ENCODE results near the gene RSAD2. TPM values are rescaled to one million over a fixed set of nuclear protein-coding genes. Genes with fewer than 3 reads are reported as not detected.

RSAD2 gene
- total RNA-seq, 1 experiment from 2014 or later: not detected

GRCh38 chr2:6916736-6917070, 39.1 kb downstream of the RSAD2 start:
- Histone ChIP-seq H3F3A (ENCODE audit: insufficient read depth, low read depth) (no peaks in the 10 kb centered on the region), H3K4me3 (no peak overlapping the region), H3K79me2 (ENCODE audit: low read depth) (no peaks in the 10 kb centered on the region), H2AFZ (no peak overlapping the region), H3K9me2 (ENCODE audit: insufficient read depth) (no peaks in the 10 kb centered on the region), H3K4me2 (peak overlapping the region; percentile 46; the same call in 1 of the 2 replicates), H3K36me3 (ENCODE audit: low read depth) (no peaks in the 10 kb centered on the region), H4K20me1 (ENCODE audit: insufficient read depth) (no peaks in the 10 kb centered on the region), H3K27me3 (ENCODE audit: insufficient read depth, low read depth) (no peaks in the 10 kb centered on the region), H3K9me3 (ENCODE audit: insufficient read depth, low read depth) (no peaks in the 10 kb centered on the region), H3K27ac (no peak overlapping the region), H3K4me1 (replicated peaks; ENCODE audit: insufficient read depth) (no peaks in the 10 kb centered on the region)
- intact Hi-C loops (cut with micrococcal nuclease; ENCODE audit: unreplicated experiment): no loop called here
- CTCF ChIA-PET: no interaction called here
- POLR2A ChIA-PET (ENCODE audit: unreplicated experiment): no interaction called here
- no peak for DNase-seq
- no TSS peak for BruUV-seq (replicated peaks)
- TF ChIP-seq CTCF (conservative IDR thresholded peaks at IDR 0.05): no peak; the same call in 1 of the 2 replicates
- TF ChIP-seq EZH2 (IDR thresholded peaks at IDR 0.05; ENCODE audit: low read depth): no peak

- POLR2A ChIA-PET (ENCODE audit: unreplicated experiment): no interaction called here
- intact Hi-C loops (cut with micrococcal nuclease; ENCODE audit: unreplicated experiment): no loop called here
- Histone ChIP-seq H3K4me1 (replicated peaks; ENCODE audit: insufficient read depth) (no peaks in the 10 kb centered on the region), H4K20me1 (ENCODE audit: insufficient read depth) (no peaks in the 10 kb centered on the region), H3K36me3 (ENCODE audit: low read depth) (no peaks in the 10 kb centered on the region), H3F3A (ENCODE audit: insufficient read depth, low read depth) (no peaks in the 10 kb centered on the region), H3K9me2 (ENCODE audit: insufficient read depth) (no peaks in the 10 kb centered on the region), H3K27ac (no peak within 1 kb of the TSS), H3K4me3 (peak within 1 kb of the TSS; percentile 50), H2AFZ (peak within 1 kb of the TSS; percentile 48), H3K9me3 (ENCODE audit: insufficient read depth, low read depth) (no peaks in the 10 kb centered on the region), H3K79me2 (ENCODE audit: low read depth) (no peaks in the 10 kb centered on the region), H3K4me2 (peak within 1 kb of the TSS; percentile 73), H3K27me3 (ENCODE audit: insufficient read depth, low read depth) (no peaks in the 10 kb centered on the region)
- no TSS peak for BruUV-seq (replicated peaks)
- TF ChIP-seq CTCF (conservative IDR thresholded peaks at IDR 0.05): peak; percentile 49
- TF ChIP-seq EZH2 (IDR thresholded peaks at IDR 0.05; ENCODE audit: low read depth): no peak
- peak in 1 of 2 experiments; percentile 21 for DNase-seq
- CTCF ChIA-PET: no interaction called here
Measured at GRCh38 chr2:6917071-6917760, 39.6 kb downstream of the RSAD2 start, which contains the start of gene RNF144A. Gene RNF144A, plus strand, starts transcription at chr2:6917412. Its CDS starts 79,515 bp downstream, at chr2:6996927.

- BruUV-seq (replicated peaks): no TSS peak
- intact Hi-C loops (cut with micrococcal nuclease; ENCODE audit: unreplicated experiment): no loop called here
Measured at GRCh38 chr2:6917761-6918421, 40.3 kb downstream of the RSAD2 start.

More at GRCh38 chr2:6917761-6918421, 40.3 kb downstream of the RSAD2 start:
- Histone ChIP-seq H3F3A (ENCODE audit: insufficient read depth, low read depth) (no peaks in the 10 kb centered on the region), H3K36me3 (ENCODE audit: low read depth) (no peaks in the 10 kb centered on the region), H3K27me3 (ENCODE audit: insufficient read depth, low read depth) (no peaks in the 10 kb centered on the region), H3K9me2 (ENCODE audit: insufficient read depth) (no peaks in the 10 kb centered on the region), H3K9me3 (ENCODE audit: insufficient read depth, low read depth) (no peaks in the 10 kb centered on the region), H3K4me3 (peak overlapping the region; percentile 50), H3K27ac (no peak overlapping the region), H4K20me1 (ENCODE audit: insufficient read depth) (no peaks in the 10 kb centered on the region), H3K4me1 (replicated peaks; ENCODE audit: insufficient read depth) (no peaks in the 10 kb centered on the region), H3K4me2 (peak overlapping the region; percentile 73), H3K79me2 (ENCODE audit: low read depth) (no peaks in the 10 kb centered on the region), H2AFZ (peak overlapping the region; percentile 48)
- DNase-seq: no peak
- no peak for TF ChIP-seq CTCF (conservative IDR thresholded peaks at IDR 0.05)
- no peak for TF ChIP-seq EZH2 (IDR thresholded peaks at IDR 0.05; ENCODE audit: low read depth)
- POLR2A ChIA-PET (ENCODE audit: unreplicated experiment): no interaction called here
- CTCF ChIA-PET: no interaction called here

Data from PC-9 (cell line).